Glutamatergic neuron (in vitro differentiated cells): Measurements from ENCODE around the gene FGF12. TPM values are rescaled to one million over a fixed set of nuclear protein-coding genes. Genes with fewer than 3 reads are reported as not detected.

Experiments used
- DNase-seq: peaks from one replicate; pipeline ENCODE4 v3.0.0; 2022
- H3K27ac Mint-ChIP-seq: one replicate; pipeline ENCODE4 v1.8.0; 2020; ENCODE audit warnings: mild to moderate bottlenecking, mixed read lengths, inconsistent platforms; ENCODE audit not compliant: unreplicated experiment
- H3K27me3 Mint-ChIP-seq: one replicate; pipeline ENCODE4 v1.8.0; 2020; ENCODE audit warnings: mild to moderate bottlenecking, moderate library complexity, mixed read lengths, inconsistent platforms; ENCODE audit not compliant: unreplicated experiment
- H3K36me3 Mint-ChIP-seq: one replicate; pipeline ENCODE4 v1.8.0; 2020; ENCODE audit warnings: mild to moderate bottlenecking, mixed read lengths, inconsistent platforms; ENCODE audit not compliant: unreplicated experiment
- H3K4me1 Mint-ChIP-seq: one replicate; pipeline ENCODE4 v1.8.0; 2020; ENCODE audit warnings: mild to moderate bottlenecking, low read depth, mixed read lengths, inconsistent platforms; ENCODE audit not compliant: unreplicated experiment
- H3K4me3 Mint-ChIP-seq: one replicate; pipeline ENCODE4 v1.8.0; 2020; ENCODE audit warnings: mild to moderate bottlenecking, mixed read lengths, inconsistent platforms; ENCODE audit not compliant: unreplicated experiment
- H3K9me3 Mint-ChIP-seq: one replicate; pipeline ENCODE4 v1.8.0; 2020; ENCODE audit warnings: mild to moderate bottlenecking, moderate library complexity, mixed read lengths, inconsistent platforms; ENCODE audit not compliant: unreplicated experiment
- CTCF ChIP-seq: fragments of 200-600 bp; sonication (generic); IDR thresholded peaks from one replicate; pipeline ENCODE4 v1.5.0; 2021; ENCODE audit not compliant: partially characterized antibody, unreplicated experiment
- total RNA-seq: library from RNA; stranded (reverse); fragmentation: NEBNext Ultra II Directional; extraction: Animal tissue kit (Norgen Biotek cat#: 25700); gene quantifications from one replicate; pipeline ENCODE4 v1.2.1, GENCODE V29; 2021; ENCODE audit not compliant: unreplicated experiment

FGF12 gene
- total RNA-seq, 1 donor from 2014 or later = 33.1 TPM

- Mint-ChIP-seq H3K4me1 (peaks cover 14% of the 10 kb centered on the region), H3K27me3 (no peaks in the 10 kb centered on the region), H3K4me3 (no peak overlapping the region), H3K27ac (no peak overlapping the region), H3K9me3 (no peaks in the 10 kb centered on the region), H3K36me3 (no peaks in the 10 kb centered on the region)
- TF ChIP-seq CTCF = no peak
- no peak for DNase-seq
These were observed 293.6 kb downstream of the FGF12 start for GRCh38 chr3:192433704-192434103.

GRCh38 chr3:192422997-192423342 is 304.4 kb downstream of the FGF12 start:
- no peak overlapping the region for H3K4me3 Mint-ChIP-seq
- no peak for DNase-seq
- H3K9me3 Mint-ChIP-seq = no peaks in the 10 kb centered on the region
- no peaks in the 10 kb centered on the region for H3K27me3 Mint-ChIP-seq
- H3K4me1 Mint-ChIP-seq = no peaks in the 10 kb centered on the region
- TF ChIP-seq CTCF = peak; percentile 9
- H3K27ac Mint-ChIP-seq = no peak overlapping the region
- H3K36me3 Mint-ChIP-seq = no peaks in the 10 kb centered on the region

GRCh38 chr3:192422321-192422996 is 304.9 kb downstream of the FGF12 start:
- H3K4me3 Mint-ChIP-seq = no peak overlapping the region
- H3K4me1 Mint-ChIP-seq = no peaks in the 10 kb centered on the region
- H3K9me3 Mint-ChIP-seq = no peaks in the 10 kb centered on the region
- DNase-seq = no peak
- no peak overlapping the region for H3K27ac Mint-ChIP-seq
- H3K36me3 Mint-ChIP-seq = no peaks in the 10 kb centered on the region
- no peaks in the 10 kb centered on the region for H3K27me3 Mint-ChIP-seq
- no peak for TF ChIP-seq CTCF

GRCh38 chr3:192419312-192419711 is 308.0 kb downstream of the FGF12 start:
- DNase-seq = no peak
- Mint-ChIP-seq H3K4me1 (no peaks in the 10 kb centered on the region), H3K27ac (no peak overlapping the region), H3K36me3 (no peaks in the 10 kb centered on the region), H3K9me3 (no peaks in the 10 kb centered on the region), H3K4me3 (no peak overlapping the region), H3K27me3 (no peaks in the 10 kb centered on the region)
- TF ChIP-seq CTCF = no peak

GRCh38 chr3:192417559-192418055 is 309.7 kb downstream of the FGF12 start:
- DNase-seq = no peak
- no peaks in the 10 kb centered on the region for H3K4me1 Mint-ChIP-seq
- H3K36me3 Mint-ChIP-seq = no peaks in the 10 kb centered on the region
- H3K27me3 Mint-ChIP-seq = no peaks in the 10 kb centered on the region
- TF ChIP-seq CTCF = no peak
- no peaks in the 10 kb centered on the region for H3K9me3 Mint-ChIP-seq
- no peak overlapping the region for H3K4me3 Mint-ChIP-seq
- no peak overlapping the region for H3K27ac Mint-ChIP-seq
